ENCODE measurements around the gene ARAP1.

The ARAP1 gene

DNA sequence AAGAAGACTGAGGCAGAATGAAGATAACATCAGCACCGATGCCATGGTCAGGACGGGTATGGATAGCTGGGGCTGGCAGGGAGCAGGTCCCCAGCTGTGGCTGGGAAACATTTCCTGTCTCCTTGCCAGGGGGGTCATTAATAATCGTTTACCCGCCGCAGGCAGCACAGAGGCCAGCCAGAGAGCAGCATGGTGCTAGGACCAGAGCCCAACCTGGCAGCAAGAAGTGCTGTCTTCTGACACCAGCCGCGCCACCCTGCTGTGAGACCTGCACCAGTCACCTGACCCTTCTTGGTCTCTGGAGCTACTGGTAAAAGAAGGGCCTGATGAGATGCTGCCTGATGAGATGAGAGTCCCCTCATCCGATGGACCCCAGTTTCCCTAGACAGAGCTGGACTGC, 114.3 kb downstream of the ARAP1 start:
- H3K4me3 ChIP-seq (ENCODE audit: low read depth, low read length), result no peak overlapping the region
- TF ChIP-seq, protein P1, sequence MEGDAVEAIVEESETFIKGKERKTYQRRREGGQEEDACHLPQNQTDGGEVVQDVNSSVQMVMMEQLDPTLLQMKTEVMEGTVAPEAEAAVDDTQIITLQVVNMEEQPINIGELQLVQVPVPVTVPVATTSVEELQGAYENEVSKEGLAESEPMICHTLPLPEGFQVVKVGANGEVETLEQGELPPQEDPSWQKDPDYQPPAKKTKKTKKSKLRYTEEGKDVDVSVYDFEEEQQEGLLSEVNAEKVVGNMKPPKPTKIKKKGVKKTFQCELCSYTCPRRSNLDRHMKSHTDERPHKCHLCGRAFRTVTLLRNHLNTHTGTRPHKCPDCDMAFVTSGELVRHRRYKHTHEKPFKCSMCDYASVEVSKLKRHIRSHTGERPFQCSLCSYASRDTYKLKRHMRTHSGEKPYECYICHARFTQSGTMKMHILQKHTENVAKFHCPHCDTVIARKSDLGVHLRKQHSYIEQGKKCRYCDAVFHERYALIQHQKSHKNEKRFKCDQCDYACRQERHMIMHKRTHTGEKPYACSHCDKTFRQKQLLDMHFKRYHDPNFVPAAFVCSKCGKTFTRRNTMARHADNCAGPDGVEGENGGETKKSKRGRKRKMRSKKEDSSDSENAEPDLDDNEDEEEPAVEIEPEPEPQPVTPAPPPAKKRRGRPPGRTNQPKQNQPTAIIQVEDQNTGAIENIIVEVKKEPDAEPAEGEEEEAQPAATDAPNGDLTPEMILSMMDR (IDR thresholded peaks at IDR 0.05; ENCODE audit: control insufficient read depth, extremely low read depth, insufficient read depth), result no peak

DNA sequence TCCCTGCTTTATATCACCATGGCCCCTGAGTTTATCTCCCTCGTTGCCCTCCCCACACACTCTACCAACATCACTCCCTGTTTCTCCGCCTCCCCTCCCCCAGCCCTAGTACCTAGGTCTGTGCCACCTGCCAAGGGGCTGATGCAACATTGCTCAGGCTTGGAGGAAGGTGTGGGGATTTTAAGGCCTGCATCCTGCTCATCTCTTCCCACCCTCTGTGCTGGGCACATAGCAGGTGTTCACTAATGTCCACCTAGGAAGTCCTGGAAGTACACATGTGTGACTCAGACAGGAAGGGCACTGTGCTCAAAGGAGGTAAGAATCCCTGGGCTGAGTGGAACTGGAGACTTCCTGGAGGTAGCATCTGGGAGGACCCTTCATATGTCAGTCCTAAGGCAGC, 115.0 kb downstream of the ARAP1 start:
- DNase-seq (ENCODE audit: low read depth), result no peak
- TF ChIP-seq, protein P1 (IDR thresholded peaks at IDR 0.05; ENCODE audit: control insufficient read depth, extremely low read depth, insufficient read depth), result no peak
- H3K4me3 ChIP-seq (ENCODE audit: low read depth, low read length), result no peak overlapping the region

More for the DNA sequence above, 114.3 kb downstream of the ARAP1 start:
- DNase-seq (ENCODE audit: low read depth), result no peak

DNA sequence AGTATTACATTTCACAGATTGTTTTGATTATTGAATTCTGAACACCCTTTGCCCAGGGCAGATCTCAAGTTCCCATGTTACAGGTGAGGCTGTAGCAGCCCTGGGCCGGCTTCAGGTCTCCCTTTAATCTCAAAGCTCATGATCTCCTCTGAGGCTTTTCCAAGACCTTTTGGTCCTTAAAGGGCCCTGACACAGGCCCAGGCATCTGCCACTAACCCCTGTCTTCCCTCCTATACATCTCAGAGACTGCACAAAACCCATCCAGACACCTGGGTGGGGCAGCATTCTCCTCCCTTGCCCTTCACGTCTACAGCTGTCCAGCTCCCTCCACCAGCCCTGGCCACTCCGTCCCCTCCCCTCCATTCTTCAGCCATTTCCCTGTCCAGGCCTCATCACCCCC, 115.8 kb downstream of the ARAP1 start:
- no peak for DNase-seq (ENCODE audit: low read depth)
- no peak overlapping the region for H3K4me3 ChIP-seq (ENCODE audit: low read depth, low read length)
- TF ChIP-seq, protein P1 (IDR thresholded peaks at IDR 0.05; ENCODE audit: control insufficient read depth, extremely low read depth, insufficient read depth), result no peak

DNA sequence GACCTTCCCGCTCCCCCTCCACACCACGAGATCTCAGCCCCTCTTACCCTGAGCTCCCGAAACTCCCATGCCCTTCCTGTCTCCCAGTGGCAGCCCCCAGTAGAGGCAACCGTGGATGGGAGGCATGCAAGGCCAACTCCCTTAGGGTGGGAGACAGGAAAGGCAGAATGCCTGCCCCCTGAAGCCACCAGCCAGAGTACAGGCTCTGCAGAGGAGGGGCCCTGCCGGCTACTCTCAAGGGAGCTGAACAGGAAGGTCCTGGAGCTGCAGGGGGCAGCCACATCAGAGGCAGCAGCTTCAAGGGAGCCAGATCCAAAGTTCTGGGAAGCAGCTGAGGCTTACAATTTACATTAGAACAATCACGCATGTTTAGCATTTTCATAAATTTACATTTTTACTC, 116.3 kb downstream of the ARAP1 start:
- no peak for DNase-seq (ENCODE audit: low read depth)
- no peak overlapping the region for H3K4me3 ChIP-seq (ENCODE audit: low read depth, low read length)
- TF ChIP-seq, protein P1 (IDR thresholded peaks at IDR 0.05; ENCODE audit: control insufficient read depth, extremely low read depth, insufficient read depth), result no peak

DNA sequence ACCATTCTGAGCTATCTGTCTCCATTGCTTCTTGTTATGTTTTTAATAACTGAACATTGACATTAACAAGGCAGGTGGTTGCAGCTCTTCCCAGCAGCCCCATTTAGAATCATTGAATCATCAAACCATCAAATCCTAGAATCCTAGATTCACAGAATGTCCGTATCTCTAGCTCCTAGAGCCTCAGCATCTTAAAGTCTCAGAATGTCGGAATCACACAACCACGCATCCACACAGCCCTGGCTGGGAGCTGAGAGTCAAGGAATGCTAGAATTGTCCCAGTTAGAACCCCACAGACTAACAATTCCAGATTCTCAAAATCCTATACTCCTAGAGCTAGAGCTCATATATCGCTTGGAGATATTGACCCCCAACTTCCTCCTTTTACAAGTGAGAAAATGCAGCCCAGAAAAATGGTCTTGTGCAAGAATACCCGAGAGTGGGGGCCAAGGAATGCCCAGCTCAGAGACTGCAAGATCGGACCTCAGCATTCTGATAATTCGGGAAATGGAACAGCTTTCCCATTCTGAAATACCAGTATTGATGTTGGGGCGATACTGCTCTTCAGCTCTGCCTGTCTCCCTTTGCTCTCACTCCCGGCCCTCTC, 116.8 kb downstream of the ARAP1 start:
- DNase-seq (ENCODE audit: low read depth), result no peak
- H3K4me3 ChIP-seq (ENCODE audit: low read depth, low read length), result no peak overlapping the region
- TF ChIP-seq, protein P1 (IDR thresholded peaks at IDR 0.05; ENCODE audit: control insufficient read depth, extremely low read depth, insufficient read depth), result no peak
